HCT116 (cell line): Measurements from ENCODE around the gene CERCAM. TPM values are rescaled to one million over a fixed set of nuclear protein-coding genes. Genes with fewer than 3 reads are reported as not detected.

Experiments used
- ATAC-seq: fragments of 200-7000 bp; cut with Tn5 transposase; 2 replicates; pipeline ENCODE4 v1.9.1; 2020; ENCODE audit warnings: mild to moderate bottlenecking, moderate library complexity
- BruUV-seq: library from RNA; stranded (reverse); fragments of 400-500 nt; replicated peaks from 2 replicates; lab custom pipeline; 2021; lab: Mats Ljungman, UMichigan
- CTCF ChIA-PET: fragments of 300-600 bp; sonication (Branson Sonifier 250); formaldehyde crosslinking; loops from one replicate; lab custom pipeline; 2021; ENCODE audit warnings: antibody characterized with exemption; lab: Charles Lee
- POLR2A ChIA-PET: fragments of 300-600, 350-600 bp; sonication (Branson Sonifier 250); formaldehyde crosslinking; loops from one replicate; lab custom pipeline; 2021; ENCODE audit warnings: antibody characterized with exemption; lab: Charles Lee
- RAD21 ChIA-PET, 2 experiments: fragments of 300-600 bp; sonication (Branson Sonifier 250); formaldehyde crosslinking; loops; one replicate each; lab custom pipeline; 2023; ENCODE audit warnings: low total read pairs in 2 of 2; ENCODE audit not compliant: uncharacterized antibody in 2 of 2, unreplicated experiment in 2 of 2, low non-redundant PET in 1 of 2; lab: Charles Lee
- DNase-seq: peaks from one replicate; pipeline ENCODE4 v3.0.0-alpha.2; 2010; ENCODE audit warnings: low read depth, low spot score
- H2AFZ ChIP-seq: fragments of 200-600 bp; shearing (Covaris generic), sonication (generic); 2 replicates; pipeline ENCODE4 v1.6.1; 2017; ENCODE audit warnings: low read depth, mixed run types, mixed read lengths, antibody characterized with exemption, low read length; ENCODE audit not compliant: poor library complexity, severe bottlenecking
- H3K27ac ChIP-seq: 2 replicates; pipeline ENCODE4 v1.5.1; 2012; ENCODE audit warnings: low read depth, low read length
- H3K27me3 ChIP-seq: fragments of 200-600 bp; sonication (generic); 2 replicates; pipeline ENCODE4 v1.6.1; 2016; ENCODE audit warnings: mixed run types, low read length, mixed read lengths; ENCODE audit not compliant: insufficient read depth
- H3K36me3 ChIP-seq, 2 experiments: fragments of 200-500 bp in 1 of 2; fragments of 200-600 bp in 1 of 2; sonication (Bioruptor generic) in 1 of 2; sonication (generic) in 1 of 2; 2 replicates each; pipeline versions ENCODE4 v1.5.1 to v1.6.1; 2014 to 2016; ENCODE audit warnings: low read length in 2 of 2, inconsistent platforms in 1 of 2, mixed read lengths in 1 of 2, mixed run types in 1 of 2; ENCODE audit not compliant: insufficient read depth in 2 of 2, control insufficient read depth in 1 of 2
- H3K4me1 ChIP-seq, 2 experiments: fragments of 200-600 bp in 1 of 2; sonication (generic) in 1 of 2; 2 replicates each; pipeline versions ENCODE4 v1.5.1 to v1.6.1; 2012 to 2017; ENCODE audit warnings: low read length in 2 of 2, inconsistent platforms in 1 of 2, mild to moderate bottlenecking in 1 of 2, mixed read lengths in 1 of 2, mixed run types in 1 of 2, moderate library complexity in 1 of 2; ENCODE audit not compliant: insufficient read depth in 2 of 2, control insufficient read depth in 1 of 2
- H3K4me2 ChIP-seq: fragments of 200-600 bp; sonication (generic); 2 replicates; pipeline ENCODE4 v1.6.1; 2017; ENCODE audit warnings: mixed run types, low read length, mixed read lengths
- H3K4me3 ChIP-seq, 2 experiments: fragments of 200-600 bp in 1 of 2; sonication (generic) in 1 of 2; replicated peaks in 1 of 2; 2 replicates each; pipeline ENCODE4 v1.5.1; 2011 to 2016; ENCODE audit warnings: low read length in 2 of 2, control low read depth in 1 of 2, low read depth in 1 of 2, mild to moderate bottlenecking in 1 of 2, mixed read lengths in 1 of 2, mixed run types in 1 of 2
- H3K79me2 ChIP-seq: fragments of 200-600 bp; sonication (generic); 2 replicates; pipeline ENCODE4 v1.6.1; 2017; ENCODE audit warnings: mild to moderate bottlenecking, mixed run types, low read length, moderate library complexity, mixed read lengths; ENCODE audit not compliant: insufficient read depth
- H3K9ac ChIP-seq: fragments of 200-600 bp; sonication (generic); 2 replicates; pipeline ENCODE4 v1.6.1; 2016; ENCODE audit warnings: low read length, mixed read lengths
- H3K9me2 ChIP-seq: fragments of 200-600 bp; sonication (generic), shearing (Covaris generic); 2 replicates; pipeline ENCODE4 v1.6.1; 2017; ENCODE audit warnings: mixed run types, mild to moderate bottlenecking, moderate library complexity; ENCODE audit not compliant: insufficient read depth
- H3K9me3 ChIP-seq, 2 experiments: fragments of 200-500 bp in 1 of 2; fragments of 200-600 bp in 1 of 2; sonication (Bioruptor generic) in 1 of 2; sonication (generic) in 1 of 2; 2 replicates each; pipeline ENCODE4 v1.6.1; 2014 to 2017; ENCODE audit warnings: low read length in 2 of 2, mixed read lengths in 2 of 2, inconsistent platforms in 1 of 2, low read depth in 1 of 2, mild to moderate bottlenecking in 1 of 2, mixed run types in 1 of 2, moderate library complexity in 1 of 2; ENCODE audit not compliant: control insufficient read depth in 1 of 2, insufficient read depth in 1 of 2
- H4K20me1 ChIP-seq: fragments of 200-600 bp; sonication (generic), shearing (Covaris generic); 2 replicates; pipeline ENCODE4 v1.6.1; 2017; ENCODE audit warnings: mixed run types, mild to moderate bottlenecking, moderate library complexity; ENCODE audit not compliant: insufficient read depth
- EZH2 ChIP-seq: fragments of 200-600 bp; sonication (generic); IDR thresholded peaks from 2 replicates; pipeline ENCODE4 v1.6.1; 2017; ENCODE audit warnings: antibody characterized with exemption, mixed run types
- EZH2phosphoT487 ChIP-seq: fragments of 200-600 bp; IDR thresholded peaks from 2 replicates; pipeline ENCODE4 v1.6.1; 2018; ENCODE audit warnings: antibody characterized with exemption, borderline replicate concordance
- MAX ChIP-seq: IDR thresholded peaks from 2 replicates; pipeline ENCODE4 v1.6.1; 2012
- SP1 ChIP-seq: IDR thresholded peaks from 2 replicates; pipeline ENCODE4 v1.6.1; 2012; ENCODE audit warnings: low read depth
- SRF ChIP-seq: IDR thresholded peaks from 2 replicates; pipeline ENCODE4 v1.6.1; 2012; ENCODE audit warnings: low read depth
- TCF7L2 ChIP-seq: IDR thresholded peaks from 2 replicates; pipeline ENCODE4 v1.7.0; 2011; ENCODE audit warnings: borderline replicate concordance, inconsistent platforms; ENCODE audit not compliant: insufficient read depth, insufficient read length; ENCODE audit errors: extremely low read depth
- ZBTB33 ChIP-seq: IDR thresholded peaks from 2 replicates; pipeline ENCODE4 v1.6.1; 2011; ENCODE audit warnings: mild to moderate bottlenecking, low read length, moderate library complexity; ENCODE audit not compliant: insufficient replicate concordance; ENCODE audit errors: extremely low read depth
- ZFX ChIP-seq: fragments of 450-650 bp; IDR thresholded peaks from 2 replicates; pipeline ENCODE4 v1.6.1; 2017
- intact Hi-C: fragments of 100-400 bp; cut with micrococcal nuclease; formaldehyde crosslinking; loops from 2 replicates; pipeline ENCODE4 v1.10.0; 2022
- total RNA-seq: library from RNA; stranded (reverse); gene quantifications from one replicate; pipeline ENCODE4 v1.2.1, GENCODE V29; 2021; ENCODE audit not compliant: unreplicated experiment

The CERCAM gene
- total RNA-seq, 1 experiment from 2014 or later: 27.0 TPM

GRCh38 chr9:128371630-128372117 lies 49.0 kb upstream of the CERCAM start:
- TF ChIP-seq MAX (no peak), SRF (no peak), ZFX (0 out of 2 replicates have a peak, but pooled peaks have one; percentile 3)
- TF ChIP-seq, all 23 proteins: peak for 1
- ChIA-PET CTCF (interaction anchor here (1.0 to 2.2 kb wide), 5 partner anchors 9 to 76 kb away, joined by 3 to 18 read pairs (median 10); partner anchors contain the start of gene CERCAM), RAD21 (interaction anchor here in 1 of 2 experiments (0.6 to 1.2 kb wide), 2 partner anchors 10 to 760 kb away, joined by 3 to 4 read pairs; no protein-coding TSS in a partner anchor), POLR2A (interaction anchor here (0.7 to 1.2 kb wide), 6 partner anchors 9 to 332 kb away, joined by 3 to 4 read pairs (median 3); no protein-coding TSS in a partner anchor)
- Histone ChIP-seq H2AFZ (no peak overlapping the region), H3K36me3 (no peaks in the 10 kb centered on the region; a peak in 1 of 4 replicates), H3K27me3 (no peaks in the 10 kb centered on the region), H3K4me2 (peak overlapping the region; percentile 89), H3K9me3 (no peaks in the 10 kb centered on the region), H3K27ac (peak overlapping the region; percentile 79), H3K4me1 (peaks cover 13 to 16% of the 10 kb centered on the region in 2 experiments; a peak in 3 of 4 replicates), H3K4me3 (peak overlapping the region; percentile 67 to 91), H3K9ac (peak overlapping the region; percentile 81), H3K9me2 (no peaks in the 10 kb centered on the region), H4K20me1 (no peaks in the 10 kb centered on the region; the same call in 1 of the 2 replicates), H3K79me2 (peaks cover 53% of the 10 kb centered on the region)
- intact Hi-C loops: loop anchor here (2.0 kb wide), 1 partner anchor 41 kb away; no protein-coding TSS in a partner anchor
- no peak for DNase-seq
- TSS peak; percentile 82 for BruUV-seq
- no peak for ATAC-seq

DNA sequence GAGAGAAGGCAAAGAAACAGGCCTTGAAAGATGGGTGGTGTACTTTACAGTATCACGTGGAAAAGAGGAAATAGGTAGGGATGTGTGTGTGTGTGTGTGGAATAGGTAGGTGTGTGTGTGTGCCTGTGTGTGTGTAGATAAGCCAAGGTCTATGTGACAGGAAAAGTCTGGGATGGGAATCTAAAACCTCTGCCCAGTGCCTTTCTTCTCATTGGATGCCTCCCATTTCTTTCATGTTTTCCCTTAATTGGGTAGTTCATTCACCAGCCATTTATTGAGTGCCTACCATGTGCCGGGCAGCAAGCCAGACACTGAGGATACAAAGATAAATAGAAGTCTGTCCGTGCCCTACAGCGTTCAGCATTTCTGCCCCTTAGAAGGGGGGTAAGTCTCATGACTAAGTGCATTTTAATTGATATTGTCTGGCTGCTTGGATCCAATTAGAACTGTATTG lies 48.4 kb upstream of the CERCAM start:
- intact Hi-C loops: no loop called here
- peaks cover 58% of the 10 kb centered on the region for H3K79me2 ChIP-seq
- RAD21 ChIA-PET: no interaction called here
- TF ChIP-seq ZFX (no peak), ZBTB33 (no peak), EZH2 (no peak), TCF7L2 (no peak), MAX (no peak), EZH2phosphoT487 (no peak), SP1 (no peak)
- H3K4me2 ChIP-seq: peak overlapping the region; percentile 89
- no peaks in the 10 kb centered on the region for H3K27me3 ChIP-seq
- no TSS peak for BruUV-seq
- H4K20me1 ChIP-seq: no peaks in the 10 kb centered on the region; the same call in 1 of the 2 replicates
- H2AFZ ChIP-seq: no peak overlapping the region
- POLR2A ChIA-PET: no interaction called here
- peak overlapping the region; percentile 79 for H3K27ac ChIP-seq
- H3K9ac ChIP-seq: peak overlapping the region; percentile 81
- ATAC-seq (no peak), DNase-seq (no peak)
- H3K4me3 ChIP-seq: peak overlapping the region; percentile 67 to 91
- CTCF ChIA-PET: no interaction called here
- H3K4me1 ChIP-seq: peaks cover 13 to 16% of the 10 kb centered on the region in 2 experiments; a peak in 3 of 4 replicates
- no peaks in the 10 kb centered on the region for H3K9me2 ChIP-seq
- no peaks in the 10 kb centered on the region for H3K9me3 ChIP-seq
- no peaks in the 10 kb centered on the region; a peak in 1 of 4 replicates for H3K36me3 ChIP-seq
